ENCODE results near the gene KRT6A. TPM values are rescaled to one million over a fixed set of nuclear protein-coding genes. Genes with fewer than 3 reads are reported as not detected.
"Not testable (repeated sequence)": the region's sequence is repeated elsewhere in the genome, so short reads cannot be mapped to it uniquely, and the experiment has no call there.

The KRT6A gene
- total RNA-seq, 1 donor from 2014 or later, result not detected

- DNase-seq, result no peak
- Histone ChIP-seq H3K9me3 (replicated peaks) (no peaks in the 10 kb centered on the region), H3K4me1 (no peaks in the 10 kb centered on the region), H3K27me3 (ENCODE audit: low read depth) (peaks cover 20% of the 10 kb centered on the region), H3K27ac (replicated peaks) (no peak overlapping the region), H3K4me3 (no peak overlapping the region), H3K36me3 (no peaks in the 10 kb centered on the region)
- no peak for TF ChIP-seq CTCF (IDR thresholded peaks at IDR 0.05; ENCODE audit: borderline replicate concordance)
- intact Hi-C loops (cut with micrococcal nuclease), result no loop called here
Observed at GRCh38 chr12:52454411-52455201, 38.5 kb downstream of the KRT6A start.

GRCh38 chr12:52452101-52452500 lies 41.0 kb downstream of the KRT6A start, which contains the start of gene KRT6B:
Gene KRT6B (minus strand): TSS chr12:52452146. CDS start chr12:52452078, 68 bp downstream.
- Histone ChIP-seq H3K27ac (replicated peaks) (no peak within 1 kb of the TSS), H3K4me1 (no peaks in the 10 kb centered on the region), H3K4me3 (no peak within 1 kb of the TSS), H3K27me3 (ENCODE audit: low read depth) (peaks cover 24% of the 10 kb centered on the region), H3K36me3 (no peaks in the 10 kb centered on the region), H3K9me3 (replicated peaks) (no peaks in the 10 kb centered on the region)
- DNase-seq, result no peak
- no peak for TF ChIP-seq CTCF (IDR thresholded peaks at IDR 0.05; ENCODE audit: borderline replicate concordance)
- intact Hi-C loops (cut with micrococcal nuclease), result no loop called here

DNA sequence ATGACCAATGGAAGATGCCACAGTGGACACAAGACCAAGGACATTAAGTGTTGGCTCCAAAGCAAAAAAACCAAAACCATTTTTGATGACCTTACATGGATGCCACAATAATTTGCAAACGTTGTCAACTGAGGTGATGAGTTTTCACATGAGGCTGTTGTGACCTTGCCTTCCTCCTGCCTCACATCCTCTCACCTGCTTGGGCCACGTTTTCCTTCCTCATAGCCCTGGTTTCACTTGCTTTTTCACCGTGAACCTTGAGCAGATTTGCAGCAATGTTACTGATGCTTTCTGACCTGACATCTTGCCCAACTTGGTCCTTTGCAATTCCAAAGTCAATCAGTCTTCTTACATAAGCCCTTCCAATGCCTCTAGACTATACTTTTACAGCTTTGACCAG lies 44.8 kb downstream of the KRT6A start:
- intact Hi-C loops (cut with micrococcal nuclease), result no loop called here
- no peak for DNase-seq
- no peaks in the 10 kb centered on the region for H3K4me1 ChIP-seq

DNA sequence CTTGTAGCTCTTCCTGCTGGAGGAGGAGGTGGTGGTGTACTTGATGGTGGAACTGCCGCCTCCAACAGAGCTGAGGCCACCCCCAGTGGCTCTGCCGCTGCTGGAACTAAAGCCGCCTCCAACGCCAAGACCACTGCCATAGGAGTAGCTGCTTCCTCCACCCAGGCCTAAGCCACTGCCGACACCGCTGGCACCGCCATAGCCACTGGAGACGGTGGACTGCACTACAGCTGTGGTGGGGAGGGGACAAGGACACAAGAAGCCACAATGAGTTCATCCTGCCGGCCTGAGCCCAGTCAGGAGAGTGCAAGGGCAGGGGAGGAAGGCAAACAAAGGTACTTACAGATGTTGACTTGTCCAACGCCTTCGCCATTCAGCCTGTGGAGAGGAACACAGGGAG lies 45.9 kb downstream of the KRT6A start:
- DNase-seq; H3K36me3 ChIP-seq; H3K9me3 ChIP-seq (replicated peaks); intact Hi-C loops (cut with micrococcal nuclease); H3K4me3 ChIP-seq; H3K27ac ChIP-seq (replicated peaks); H3K4me1 ChIP-seq: not testable (repeated sequence)
- peaks cover 64% of the 10 kb centered on the region for H3K27me3 ChIP-seq (ENCODE audit: low read depth)

More for the DNA sequence above, 44.8 kb downstream of the KRT6A start:
- H3K36me3 ChIP-seq, result no peaks in the 10 kb centered on the region
- TF ChIP-seq CTCF (IDR thresholded peaks at IDR 0.05; ENCODE audit: borderline replicate concordance), result no peak
- H3K27me3 ChIP-seq (ENCODE audit: low read depth), result peaks cover 54% of the 10 kb centered on the region
- no peaks in the 10 kb centered on the region for H3K9me3 ChIP-seq (replicated peaks)
- H3K27ac ChIP-seq (replicated peaks), result no peak overlapping the region
- H3K4me3 ChIP-seq, result no peak overlapping the region

- peaks cover 5% of the 10 kb centered on the region for H3K4me1 ChIP-seq
- intact Hi-C loops (cut with micrococcal nuclease), result no loop called here
- no peaks in the 10 kb centered on the region for H3K36me3 ChIP-seq
- no peak overlapping the region for H3K4me3 ChIP-seq
- H3K27me3 ChIP-seq (ENCODE audit: low read depth), result peaks cover 71% of the 10 kb centered on the region
- H3K9me3 ChIP-seq (replicated peaks), result no peaks in the 10 kb centered on the region
- no peak for DNase-seq
- no peak for TF ChIP-seq CTCF (IDR thresholded peaks at IDR 0.05; ENCODE audit: borderline replicate concordance)
- no peak overlapping the region for H3K27ac ChIP-seq (replicated peaks)
Observed at GRCh38 chr12:52446367-52447045, 46.6 kb downstream of the KRT6A start.

- H3K27ac ChIP-seq (replicated peaks), result no peak overlapping the region
- H3K27me3 ChIP-seq (ENCODE audit: low read depth), result peaks cover 75% of the 10 kb centered on the region
- H3K9me3 ChIP-seq (replicated peaks), result no peaks in the 10 kb centered on the region
- H3K4me1 ChIP-seq, result peaks cover 5% of the 10 kb centered on the region
- no peaks in the 10 kb centered on the region for H3K36me3 ChIP-seq
- H3K4me3 ChIP-seq, result no peak overlapping the region
- intact Hi-C loops (cut with micrococcal nuclease), result no loop called here
- no peak for DNase-seq
- TF ChIP-seq CTCF (IDR thresholded peaks at IDR 0.05; ENCODE audit: borderline replicate concordance), result no peak
Observed at GRCh38 chr12:52445876-52446275, 47.2 kb downstream of the KRT6A start.
